ENCODE results near the gene EFHD1.

EFHD1 gene

GRCh38 chr2:232604535-232604934 is 28.9 kb upstream of the EFHD1 start:
- TF ChIP-seq CTCF (IDR thresholded peaks at IDR 0.05; ENCODE audit: control insufficient read depth, insufficient read depth, low read depth, low read length, missing control alignments), result no peak
- H3K4me3 ChIP-seq (ENCODE audit: control insufficient read depth, low read depth, low read length), result no peak overlapping the region
- no peak for DNase-seq (ENCODE audit: low read depth)

GRCh38 chr2:232607011-232607410 is 26.4 kb upstream of the EFHD1 start:
- DNase-seq (ENCODE audit: low read depth), result no peak
- H3K4me3 ChIP-seq (ENCODE audit: control insufficient read depth, low read depth, low read length), result no peak overlapping the region
- no peak for TF ChIP-seq CTCF (IDR thresholded peaks at IDR 0.05; ENCODE audit: control insufficient read depth, insufficient read depth, low read depth, low read length, missing control alignments)

- no peak overlapping the region for H3K4me3 ChIP-seq (ENCODE audit: control insufficient read depth, low read depth, low read length)
- no peak for TF ChIP-seq CTCF (IDR thresholded peaks at IDR 0.05; ENCODE audit: control insufficient read depth, insufficient read depth, low read depth, low read length, missing control alignments)
- DNase-seq (ENCODE audit: low read depth), result no peak
Measured at GRCh38 chr2:232609607-232610006, 23.8 kb upstream of the EFHD1 start.

- H3K4me3 ChIP-seq (ENCODE audit: control insufficient read depth, low read depth, low read length), result no peak overlapping the region
- DNase-seq (ENCODE audit: low read depth), result no peak
- TF ChIP-seq CTCF (IDR thresholded peaks at IDR 0.05; ENCODE audit: control insufficient read depth, insufficient read depth, low read depth, low read length, missing control alignments), result no peak
Measured at GRCh38 chr2:232610081-232610480, 23.3 kb upstream of the EFHD1 start.

GRCh38 chr2:232611061-232611460 is 22.3 kb upstream of the EFHD1 start:
- no peak for TF ChIP-seq CTCF (IDR thresholded peaks at IDR 0.05; ENCODE audit: control insufficient read depth, insufficient read depth, low read depth, low read length, missing control alignments)
- no peak for DNase-seq (ENCODE audit: low read depth)

GRCh38 chr2:232611559-232612218 is 21.7 kb upstream of the EFHD1 start:
- peak; percentile 7 for DNase-seq (ENCODE audit: low read depth)
- TF ChIP-seq CTCF (IDR thresholded peaks at IDR 0.05; ENCODE audit: control insufficient read depth, insufficient read depth, low read depth, low read length, missing control alignments), result peak; percentile 91
- no peak overlapping the region for H3K4me3 ChIP-seq (ENCODE audit: control insufficient read depth, low read depth, low read length)

More at GRCh38 chr2:232611061-232611460, 22.3 kb upstream of the EFHD1 start:
- no peak overlapping the region for H3K4me3 ChIP-seq (ENCODE audit: control insufficient read depth, low read depth, low read length)
